DND-41 (cell line): Measurements from ENCODE around the gene THSD4.

Experiments
- CTCF ChIP-seq: IDR thresholded peaks from 2 replicates; pipeline ENCODE4 v1.5.1; 2012; ENCODE audit warnings: borderline replicate concordance, low read length, moderate library complexity, mild to moderate bottlenecking; ENCODE audit not compliant: poor library complexity, severe bottlenecking; ENCODE audit errors: extremely low read depth
- EZH2 ChIP-seq: IDR thresholded peaks from 3 replicates; pipeline ENCODE4 v1.6.1; 2012; ENCODE audit warnings: borderline replicate concordance, low read depth, mild to moderate bottlenecking, moderate library complexity, low read length, inconsistent platforms; ENCODE audit not compliant: severe bottlenecking

GRCh38 chr15:71623111-71623510, 507.8 kb downstream of the THSD4 start:
- TF ChIP-seq CTCF (no peak), EZH2 (no peak)
